GM21723 (cell line): ENCODE results near the gene BTN2A1.
A peak's percentile ranks its signal among the peaks of the same experiment; 100 is the strongest.
"Not testable (repeated sequence)": the region's sequence is repeated elsewhere in the genome, so short reads cannot be mapped to it uniquely, and the experiment has no call there.

Experiments
- ATAC-seq: cut with Tn5 transposase; IDR thresholded peaks from one replicate; pipeline ENCODE4 v1.9.1; 2021; ENCODE audit warnings: mild to moderate bottlenecking, moderate library complexity; ENCODE audit not compliant: unreplicated experiment

The BTN2A1 gene

GRCh38 chr6:26431258-26432172 lies 26.2 kb upstream of the BTN2A1 start:
- ATAC-seq, result no peak

GRCh38 chr6:26432627-26433201 lies 25.0 kb upstream of the BTN2A1 start:
- ATAC-seq, result no peak

- not testable (repeated sequence) for ATAC-seq
Measured at GRCh38 chr6:26433680-26434079, 24.1 kb upstream of the BTN2A1 start.

- ATAC-seq, result no peak
Measured at GRCh38 chr6:26436018-26436417, 21.7 kb upstream of the BTN2A1 start.

- ATAC-seq, result no peak
Measured at GRCh38 chr6:26437550-26437949, 20.2 kb upstream of the BTN2A1 start.

GRCh38 chr6:26438000-26438399 lies 19.8 kb upstream of the BTN2A1 start:
- ATAC-seq, result no peak

GRCh38 chr6:26439151-26440125 lies 18.3 kb upstream of the BTN2A1 start:
- no peak for ATAC-seq

GRCh38 chr6:26440977-26441358 lies 16.8 kb upstream of the BTN2A1 start:
- no peak for ATAC-seq

- no peak for ATAC-seq
Measured at GRCh38 chr6:26441977-26442376, 15.8 kb upstream of the BTN2A1 start.

GRCh38 chr6:26445934-26446667 lies 11.7 kb upstream of the BTN2A1 start:
- peak; percentile 87 for ATAC-seq

GRCh38 chr6:26447257-26447656 lies 10.5 kb upstream of the BTN2A1 start:
- no peak for ATAC-seq

GRCh38 chr6:26450240-26450639 lies 7.5 kb upstream of the BTN2A1 start:
- ATAC-seq, result no peak

GRCh38 chr6:26452631-26453235 lies 5.0 kb upstream of the BTN2A1 start:
- ATAC-seq, result no peak

GRCh38 chr6:26454631-26455030 lies 3.1 kb upstream of the BTN2A1 start:
- no peak for ATAC-seq

GRCh38 chr6:26455357-26455970 lies 2.3 kb upstream of the BTN2A1 start:
- ATAC-seq, result no peak

GRCh38 chr6:26457264-26457805 lies 420 bp upstream of the BTN2A1 start:
- ATAC-seq, result peak; percentile 27

GRCh38 chr6:26459023-26459810 lies 1.5 kb downstream of the BTN2A1 start:
- no peak for ATAC-seq

GRCh38 chr6:26461353-26461752 lies 3.6 kb downstream of the BTN2A1 start:
- ATAC-seq, result not testable (repeated sequence)

- no peak for ATAC-seq
Measured at GRCh38 chr6:26464014-26464413, 6.3 kb downstream of the BTN2A1 start.
